ENCODE measurements around the gene GALT.

DNA sequence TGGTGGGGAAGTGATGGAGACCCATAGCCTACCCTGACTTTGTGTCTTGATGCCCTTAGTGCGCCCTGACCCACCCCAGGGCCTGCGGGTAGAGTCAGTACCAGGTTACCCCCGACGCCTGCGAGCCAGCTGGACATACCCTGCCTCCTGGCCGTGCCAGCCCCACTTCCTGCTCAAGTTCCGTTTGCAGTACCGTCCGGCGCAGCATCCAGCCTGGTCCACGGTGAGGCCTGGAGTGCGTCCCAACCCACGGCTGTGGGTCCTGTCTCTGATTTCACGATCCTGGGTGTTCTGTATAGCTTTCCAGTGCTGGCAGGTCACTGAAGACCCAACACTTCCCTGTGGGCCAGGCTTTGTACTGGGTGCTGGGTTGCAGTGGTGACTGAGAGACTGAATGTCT is 12.0 kb downstream of the GALT start:
- TF ChIP-seq, protein P1, sequence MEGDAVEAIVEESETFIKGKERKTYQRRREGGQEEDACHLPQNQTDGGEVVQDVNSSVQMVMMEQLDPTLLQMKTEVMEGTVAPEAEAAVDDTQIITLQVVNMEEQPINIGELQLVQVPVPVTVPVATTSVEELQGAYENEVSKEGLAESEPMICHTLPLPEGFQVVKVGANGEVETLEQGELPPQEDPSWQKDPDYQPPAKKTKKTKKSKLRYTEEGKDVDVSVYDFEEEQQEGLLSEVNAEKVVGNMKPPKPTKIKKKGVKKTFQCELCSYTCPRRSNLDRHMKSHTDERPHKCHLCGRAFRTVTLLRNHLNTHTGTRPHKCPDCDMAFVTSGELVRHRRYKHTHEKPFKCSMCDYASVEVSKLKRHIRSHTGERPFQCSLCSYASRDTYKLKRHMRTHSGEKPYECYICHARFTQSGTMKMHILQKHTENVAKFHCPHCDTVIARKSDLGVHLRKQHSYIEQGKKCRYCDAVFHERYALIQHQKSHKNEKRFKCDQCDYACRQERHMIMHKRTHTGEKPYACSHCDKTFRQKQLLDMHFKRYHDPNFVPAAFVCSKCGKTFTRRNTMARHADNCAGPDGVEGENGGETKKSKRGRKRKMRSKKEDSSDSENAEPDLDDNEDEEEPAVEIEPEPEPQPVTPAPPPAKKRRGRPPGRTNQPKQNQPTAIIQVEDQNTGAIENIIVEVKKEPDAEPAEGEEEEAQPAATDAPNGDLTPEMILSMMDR (IDR thresholded peaks at IDR 0.05): no peak
- no peak for TF ChIP-seq POLR2A (IDR thresholded peaks at IDR 0.05)
